DMS53 (cell line): ENCODE data around the gene ARHGAP6.

ENCODE experiments used
- DNase-seq: peaks from one replicate; lab custom pipeline; 2025; lab: John Stamatoyannopoulos, UW

Gene ARHGAP6

DNA sequence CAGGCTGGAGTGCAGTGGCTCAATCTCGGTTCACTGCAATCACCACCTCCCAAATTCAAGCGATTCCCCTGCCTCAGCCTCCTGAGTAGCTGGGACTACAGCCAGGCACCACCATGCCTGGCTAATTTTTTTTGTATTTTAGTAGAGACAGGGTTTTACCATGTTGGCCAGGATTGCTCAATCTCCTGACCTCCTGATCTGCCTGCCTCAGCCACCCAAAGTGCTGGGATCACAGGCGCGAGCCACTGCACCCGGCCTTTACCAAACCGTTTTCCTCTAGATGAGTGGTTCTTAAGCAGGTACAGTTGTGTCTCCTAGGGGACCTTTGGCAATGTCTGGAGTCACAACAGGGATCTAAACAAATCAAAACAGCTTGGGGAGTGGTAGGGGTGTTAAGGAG, 360.9 kb downstream of the ARHGAP6 start:
- DNase-seq: no peak

DNA sequence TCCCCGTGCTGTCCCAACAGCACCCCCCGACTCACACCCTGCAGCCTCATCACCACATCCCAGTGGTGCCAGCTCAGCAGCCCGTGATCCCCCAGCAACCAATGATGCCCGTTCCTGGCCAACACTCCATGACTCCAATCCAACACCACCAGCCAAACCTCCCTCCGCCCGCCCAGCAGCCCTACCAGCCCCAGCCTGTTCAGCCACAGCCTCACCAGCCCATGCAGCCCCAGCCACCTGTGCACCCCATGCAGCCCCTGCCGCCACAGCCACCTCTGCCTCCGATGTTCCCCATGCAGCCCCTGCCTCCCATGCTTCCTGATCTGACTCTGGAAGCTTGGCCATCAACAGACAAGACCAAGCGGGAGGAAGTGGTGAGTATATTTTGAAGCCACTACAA, 367.1 kb downstream of the ARHGAP6 start:
- DNase-seq: no peak

DNA sequence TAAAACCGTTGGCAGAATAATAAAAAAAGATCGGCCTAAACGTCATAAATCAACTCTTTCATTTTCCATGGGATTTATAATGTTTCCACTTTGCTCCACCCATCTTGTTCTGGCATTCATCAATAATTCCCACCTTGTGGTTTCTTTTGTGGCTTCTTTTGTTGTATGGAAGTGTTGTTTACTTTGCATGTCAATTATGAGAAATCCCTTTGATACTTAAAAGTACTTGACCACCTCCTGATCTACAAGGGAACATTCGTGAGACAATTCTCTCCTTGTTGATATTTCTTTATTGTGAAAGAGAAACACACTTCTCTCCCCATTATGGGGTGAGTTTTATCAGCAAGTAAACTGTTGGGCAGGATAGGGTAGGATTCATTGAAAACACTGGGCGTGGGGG, 369.7 kb downstream of the ARHGAP6 start:
- peak; percentile 5 for DNase-seq

DNA sequence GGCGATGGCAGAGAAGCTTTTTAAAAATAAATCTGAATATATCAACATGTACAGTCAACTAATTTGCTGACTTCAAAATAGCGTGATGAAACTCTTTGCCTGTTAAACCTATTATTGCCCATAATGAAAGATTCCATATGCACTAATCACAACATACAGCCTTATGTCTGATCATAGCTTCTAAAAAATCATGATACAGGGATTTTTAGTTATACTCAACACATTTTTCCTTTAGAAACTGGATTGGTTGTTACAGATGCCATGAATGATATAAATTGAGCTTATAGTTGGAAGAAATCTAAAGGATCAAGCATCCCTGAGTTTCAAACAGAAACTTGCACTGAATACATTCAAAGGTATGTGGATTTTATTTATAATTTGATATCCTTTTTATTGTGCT, 372.6 kb downstream of the ARHGAP6 start, which contains the start of gene AMELX:
AMELX (plus strand) TSS at position 301 of the 400 bp plus-strand sequence. CDS start 1,376 bp downstream, outside the sequence.
- DNase-seq: no peak

DNA sequence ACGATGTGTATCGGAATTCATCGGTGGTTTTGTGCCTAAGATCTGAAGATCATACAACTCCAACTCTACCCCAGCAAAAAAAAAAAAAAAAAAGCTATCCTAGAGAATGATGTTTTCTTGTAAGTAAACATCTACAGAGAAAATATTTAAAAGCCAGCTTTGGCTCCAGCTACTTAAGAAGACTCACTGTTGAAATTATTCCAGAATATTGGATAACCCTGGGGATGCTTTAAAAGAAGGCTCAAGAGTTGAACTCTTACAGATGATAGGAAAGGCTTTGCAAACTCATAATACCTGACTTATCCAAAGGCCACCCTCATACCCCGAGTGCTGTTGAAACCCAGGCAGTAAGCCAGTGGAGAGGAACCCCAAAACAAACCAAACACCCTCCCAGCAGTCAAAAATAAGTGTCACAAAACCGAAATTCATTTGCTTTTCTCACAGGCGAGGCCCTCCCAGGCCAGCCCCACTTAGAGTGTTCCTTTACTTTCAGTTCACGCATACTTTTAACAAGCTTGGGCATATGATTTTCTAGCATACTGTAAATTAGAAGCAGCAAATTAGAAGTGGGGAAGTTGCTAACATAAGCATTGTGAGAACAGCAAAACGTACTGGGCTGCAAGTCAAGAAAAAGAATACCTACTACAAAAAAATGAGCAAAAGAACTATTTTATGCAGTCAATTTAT, 375.2 kb downstream of the ARHGAP6 start:
- no peak for DNase-seq

DNA sequence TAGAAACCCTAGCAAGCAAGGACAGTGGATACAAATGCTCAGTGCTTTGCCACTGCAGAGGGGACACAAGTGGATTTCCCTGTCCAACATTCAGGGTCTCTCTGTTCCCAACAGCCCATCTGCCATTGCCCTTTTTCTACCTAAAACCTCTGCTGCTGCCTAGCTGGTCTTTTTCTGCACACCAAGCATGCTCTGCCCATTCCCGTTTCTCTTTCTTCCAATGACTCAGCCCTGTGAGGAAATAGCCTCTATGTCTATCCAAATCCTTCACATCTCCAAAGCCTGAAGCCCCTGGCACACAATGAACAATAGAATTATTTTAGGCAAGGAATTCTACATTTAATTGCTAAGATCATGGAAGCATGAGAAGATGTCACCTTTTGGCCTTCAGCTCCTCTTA, 378.2 kb downstream of the ARHGAP6 start:
- no peak for DNase-seq

DNA sequence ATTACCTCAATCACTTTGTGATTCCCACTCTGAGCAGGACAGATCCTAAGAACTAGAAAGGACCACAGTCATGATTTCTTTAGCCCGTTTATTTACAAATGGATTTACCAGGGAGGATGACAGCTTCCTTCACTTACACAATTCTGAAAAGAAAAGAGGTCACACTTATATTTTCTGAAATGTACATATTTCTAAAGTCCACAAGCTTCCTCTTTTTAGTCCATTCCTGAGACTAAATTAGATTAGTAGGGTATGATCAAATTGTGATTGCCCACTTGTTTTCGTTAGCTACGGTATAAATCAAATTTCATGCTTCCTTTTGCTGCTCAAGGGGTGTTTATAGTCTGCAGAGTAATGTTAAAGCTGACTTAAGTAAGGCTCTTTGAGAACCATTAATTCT, 380.1 kb downstream of the ARHGAP6 start:
- no peak for DNase-seq

DNA sequence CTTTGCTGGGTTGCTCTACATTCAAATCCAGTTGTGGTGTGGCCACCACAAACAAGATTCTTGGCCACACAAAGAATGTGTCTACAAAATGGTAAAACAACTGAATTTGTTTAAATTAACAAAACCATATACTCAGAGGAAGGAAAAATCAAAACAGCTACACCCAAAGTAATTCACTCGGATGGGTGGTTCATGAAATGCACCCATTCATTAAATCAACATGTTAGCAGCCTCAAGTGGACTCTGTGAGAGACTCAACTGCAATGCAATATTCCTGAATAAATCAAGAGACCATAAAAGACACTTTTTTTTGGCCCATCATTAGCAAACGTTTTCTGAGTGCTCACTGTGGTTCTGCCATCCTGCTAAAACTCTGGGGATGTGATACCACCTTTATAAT, 383.7 kb downstream of the ARHGAP6 start:
- DNase-seq: no peak

DNA sequence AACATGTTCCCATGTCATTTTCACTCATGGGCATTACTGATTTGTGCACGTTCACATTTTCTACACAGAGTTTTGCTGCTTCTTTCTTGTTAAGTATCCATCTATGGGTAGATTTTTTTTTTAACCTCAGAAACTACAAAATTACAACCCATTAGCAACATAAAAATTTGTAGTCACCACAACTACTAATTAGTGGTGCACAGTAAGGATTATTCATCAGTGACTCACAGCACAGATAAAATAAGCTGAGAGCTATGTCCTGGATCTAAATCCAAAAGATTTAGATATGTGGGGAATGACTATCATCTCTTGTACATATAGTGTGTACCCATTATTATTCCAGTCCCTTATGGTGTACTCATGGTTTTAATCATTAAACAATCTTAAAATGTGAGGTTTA, 392.2 kb downstream of the ARHGAP6 start:
- DNase-seq: no peak

DNA sequence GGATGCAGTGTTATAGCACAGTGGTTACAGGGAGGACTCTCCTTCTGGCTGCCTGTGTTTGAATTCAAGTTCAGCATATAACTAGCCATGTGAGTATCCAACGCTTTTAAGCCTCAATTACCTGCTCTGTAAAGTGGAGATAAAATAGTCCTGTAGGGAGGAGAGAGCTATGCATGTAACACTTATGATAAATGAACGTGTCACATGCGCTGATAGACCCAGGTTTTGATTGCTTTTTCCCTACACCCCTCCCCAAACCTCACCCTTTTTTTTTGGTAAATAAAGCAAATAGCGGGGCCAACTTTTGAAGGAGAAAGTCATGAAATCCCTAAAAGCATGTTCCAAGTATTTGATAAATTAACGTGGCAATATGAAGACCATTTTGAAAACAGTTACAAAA, 392.9 kb downstream of the ARHGAP6 start:
- DNase-seq: no peak

DNA sequence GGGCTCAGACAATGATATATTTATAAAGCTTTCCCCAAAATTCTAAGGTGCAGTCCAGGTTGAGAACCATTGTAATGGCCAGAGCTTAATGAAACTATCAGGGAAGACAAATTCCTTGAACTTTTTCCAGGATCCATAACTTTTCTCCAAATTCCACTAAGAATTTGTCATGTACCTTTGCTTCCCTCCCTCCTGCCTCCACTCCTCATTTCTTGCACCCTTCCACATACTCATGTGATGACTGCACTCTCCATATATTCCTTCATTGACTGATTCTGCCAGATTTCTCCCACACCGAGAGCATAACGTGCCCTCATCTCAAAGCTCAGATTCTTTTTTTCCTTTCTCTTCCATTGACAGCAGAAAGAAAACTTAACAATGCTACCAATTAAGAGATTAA, 393.4 kb downstream of the ARHGAP6 start:
- DNase-seq: no peak

DNA sequence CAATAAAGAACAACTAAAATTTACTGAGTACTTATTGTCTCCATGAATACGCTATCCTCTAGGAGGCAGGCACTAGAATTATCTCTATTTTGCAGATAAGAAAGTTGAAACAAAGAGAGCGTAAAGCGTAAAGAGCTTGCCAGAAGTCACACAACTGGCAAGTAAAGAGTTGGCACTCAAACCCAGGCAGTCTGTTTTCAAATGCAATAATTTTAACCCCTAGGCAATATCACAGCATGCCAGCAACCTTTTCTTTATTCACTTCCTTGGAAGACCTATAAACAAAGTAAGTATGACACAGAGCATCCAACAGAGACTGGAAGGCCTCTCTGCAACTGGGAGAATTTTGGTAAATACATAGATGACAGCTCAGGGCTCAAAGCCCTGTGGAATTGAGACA, 395.7 kb downstream of the ARHGAP6 start:
- no peak for DNase-seq

DNA sequence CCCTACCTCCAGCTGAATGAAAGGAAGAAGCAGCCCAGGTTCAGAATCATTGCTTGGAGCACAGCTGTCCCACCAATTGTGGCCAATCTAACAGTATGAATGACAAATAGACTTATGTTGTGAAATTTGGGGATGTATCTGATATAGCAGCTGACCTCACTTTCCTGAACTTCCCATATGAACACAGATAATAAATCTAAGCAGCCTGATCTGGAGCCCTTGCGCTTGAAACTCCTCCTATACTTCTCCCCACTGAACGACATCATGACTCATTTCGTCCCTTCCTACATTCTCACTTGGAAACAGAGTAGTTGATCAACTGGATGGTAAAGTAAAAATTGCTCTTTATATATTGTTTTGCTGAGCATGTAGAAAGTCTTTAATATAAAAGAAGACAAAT, 396.7 kb downstream of the ARHGAP6 start:
- DNase-seq: no peak

DNA sequence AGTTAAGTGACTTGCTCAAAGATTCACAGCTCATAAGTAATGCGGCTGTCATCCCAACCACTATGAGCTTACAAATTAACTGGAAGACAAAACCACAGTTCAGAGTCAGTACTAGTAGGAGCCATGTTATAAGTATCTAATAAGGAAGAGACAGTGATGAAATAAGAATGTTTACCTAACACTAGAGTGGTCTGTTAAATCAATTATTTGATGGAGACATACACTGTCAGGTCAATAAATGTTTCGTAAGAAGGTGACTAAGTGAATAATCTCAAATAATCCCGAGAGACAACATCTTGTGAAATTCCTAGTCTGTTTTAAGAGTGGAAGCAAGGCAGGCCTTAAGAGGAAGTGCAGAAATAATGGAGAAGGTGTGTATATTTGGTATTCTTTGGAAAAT, 398.3 kb downstream of the ARHGAP6 start:
- DNase-seq: no peak

DNA sequence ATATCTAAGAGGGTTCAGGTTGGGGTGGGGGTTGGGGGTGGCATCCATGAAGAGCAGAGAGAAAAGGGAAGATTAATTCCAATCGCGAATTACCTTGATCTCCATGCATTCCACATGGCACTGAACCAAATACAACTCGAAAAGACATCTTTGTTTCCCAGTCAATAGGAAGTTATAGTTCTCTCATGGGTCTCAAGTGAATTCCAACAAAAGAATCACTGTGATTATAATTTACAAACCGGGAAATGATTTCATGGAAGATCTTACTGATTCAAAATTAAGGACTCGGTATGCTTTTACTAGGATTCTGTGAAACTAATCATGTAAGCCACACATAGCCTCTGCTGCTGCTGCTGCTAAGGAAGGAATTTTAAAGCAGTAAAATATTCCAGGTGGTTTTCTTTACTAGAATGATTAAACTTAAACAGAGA, 399.1 kb downstream of the ARHGAP6 start:
- no peak for DNase-seq

DNA sequence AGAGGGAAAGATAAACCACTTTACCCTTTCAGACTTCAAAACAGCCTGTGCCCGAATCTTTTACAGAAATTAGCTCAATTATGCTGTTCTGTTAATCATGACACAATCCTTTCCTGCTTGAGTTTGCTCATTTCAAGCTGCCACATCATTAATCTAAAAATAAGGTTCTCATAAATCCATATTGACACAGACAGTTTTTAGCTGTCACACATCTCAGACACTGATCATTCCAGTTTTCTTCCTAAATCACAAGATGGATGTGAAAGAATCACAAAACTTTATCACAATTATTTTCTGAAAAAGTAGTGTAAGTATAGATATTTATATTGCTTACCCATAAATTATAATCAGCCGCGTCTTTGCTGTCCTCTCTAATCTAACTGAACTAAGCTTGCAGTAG, 400.4 kb downstream of the ARHGAP6 start:
- DNase-seq: no peak

DNA sequence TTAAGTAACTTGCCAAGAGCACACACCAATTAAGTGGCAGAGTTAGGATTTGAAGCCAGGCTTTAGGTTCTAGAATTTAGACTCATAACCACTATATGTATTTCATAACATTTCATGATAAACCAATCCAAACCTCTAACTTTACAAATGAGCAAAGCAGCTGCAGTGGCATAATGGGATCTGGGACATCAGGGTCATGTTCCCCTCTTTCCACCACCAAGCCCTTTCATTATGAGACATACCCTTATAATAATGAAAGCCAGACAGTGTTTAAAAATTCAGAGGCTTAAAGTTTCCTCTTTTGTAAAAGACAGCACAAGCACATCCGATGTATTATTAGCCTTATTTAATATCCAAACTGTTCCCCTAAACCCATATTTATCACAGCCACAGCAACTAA, 400.8 kb downstream of the ARHGAP6 start:
- no peak for DNase-seq

DNA sequence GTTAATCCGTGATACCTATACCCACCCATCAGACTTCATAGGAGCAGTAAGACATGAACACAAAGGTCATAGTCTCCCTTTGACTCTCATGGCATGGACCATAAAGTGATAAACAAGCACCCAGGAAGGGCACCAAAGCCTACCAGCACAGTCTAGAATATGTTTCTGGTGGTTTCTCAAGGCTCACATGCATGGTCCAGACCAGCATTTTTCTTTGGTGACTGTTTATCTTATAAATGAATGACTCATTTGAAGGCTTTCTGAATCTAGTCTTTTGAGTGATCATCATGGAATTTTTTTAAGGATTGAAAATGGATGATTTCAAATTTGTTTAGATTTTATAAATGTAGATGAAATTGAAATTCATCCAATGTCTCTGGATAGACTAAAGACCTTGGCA, 404.5 kb downstream of the ARHGAP6 start:
- DNase-seq: no peak

DNA sequence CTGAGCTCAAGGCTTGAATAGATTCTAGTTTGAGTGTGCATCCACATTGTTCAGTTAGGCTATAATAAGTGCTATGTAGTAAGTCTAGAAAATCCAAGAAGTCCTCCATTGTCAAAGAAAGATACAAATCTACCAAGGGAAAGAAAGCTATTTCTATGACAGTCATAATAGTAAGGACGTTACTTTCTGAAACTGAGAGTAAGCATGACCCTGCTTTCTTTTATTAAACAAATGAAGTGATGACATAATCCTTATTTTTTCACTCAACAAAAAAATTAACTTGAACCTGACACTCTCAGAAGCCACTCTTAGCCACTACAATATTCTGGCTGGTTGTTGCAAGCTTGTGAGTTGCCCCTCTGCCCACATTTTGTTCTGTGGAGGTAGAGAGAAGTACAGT, 406.3 kb downstream of the ARHGAP6 start:
- no peak for DNase-seq

DNA sequence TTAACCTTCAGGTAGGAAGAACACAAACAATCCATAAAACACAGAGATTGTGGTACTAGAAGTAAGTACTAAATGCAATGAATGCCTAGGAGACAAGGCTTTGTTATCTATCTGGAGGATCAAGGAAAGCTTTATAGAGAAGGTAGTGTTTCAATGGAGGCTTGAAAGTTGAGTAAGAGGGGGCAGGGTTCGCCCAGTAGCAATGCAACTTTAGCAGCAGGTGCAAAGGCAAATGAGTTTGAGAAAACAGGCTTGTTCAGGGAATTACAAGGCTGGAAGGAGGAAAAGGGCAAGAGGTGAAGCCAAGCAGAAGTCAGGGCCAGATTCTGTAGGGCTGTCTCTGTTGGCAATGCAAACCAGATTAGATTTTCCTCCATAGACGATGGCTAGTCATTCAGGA, 408.0 kb downstream of the ARHGAP6 start:
- no peak for DNase-seq

DNA sequence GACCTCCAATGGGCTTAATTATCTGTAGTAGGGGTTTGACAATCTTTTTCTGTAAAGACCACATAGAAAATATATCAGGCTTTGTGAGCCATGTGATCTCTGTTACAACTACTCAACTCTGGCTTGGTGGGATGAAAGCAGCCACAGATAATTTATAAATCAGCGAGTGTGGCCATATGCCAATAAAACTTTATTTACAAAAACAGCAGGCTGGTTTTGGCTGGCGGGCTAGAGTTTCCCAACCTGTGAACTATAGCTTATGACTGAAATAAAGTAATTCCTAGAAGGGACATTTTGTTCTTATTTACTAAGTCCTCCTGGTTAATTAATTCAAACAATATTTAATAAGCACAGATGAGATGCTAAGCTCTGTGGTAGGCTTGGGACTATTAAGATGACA, 408.4 kb downstream of the ARHGAP6 start:
- no peak for DNase-seq

DNA sequence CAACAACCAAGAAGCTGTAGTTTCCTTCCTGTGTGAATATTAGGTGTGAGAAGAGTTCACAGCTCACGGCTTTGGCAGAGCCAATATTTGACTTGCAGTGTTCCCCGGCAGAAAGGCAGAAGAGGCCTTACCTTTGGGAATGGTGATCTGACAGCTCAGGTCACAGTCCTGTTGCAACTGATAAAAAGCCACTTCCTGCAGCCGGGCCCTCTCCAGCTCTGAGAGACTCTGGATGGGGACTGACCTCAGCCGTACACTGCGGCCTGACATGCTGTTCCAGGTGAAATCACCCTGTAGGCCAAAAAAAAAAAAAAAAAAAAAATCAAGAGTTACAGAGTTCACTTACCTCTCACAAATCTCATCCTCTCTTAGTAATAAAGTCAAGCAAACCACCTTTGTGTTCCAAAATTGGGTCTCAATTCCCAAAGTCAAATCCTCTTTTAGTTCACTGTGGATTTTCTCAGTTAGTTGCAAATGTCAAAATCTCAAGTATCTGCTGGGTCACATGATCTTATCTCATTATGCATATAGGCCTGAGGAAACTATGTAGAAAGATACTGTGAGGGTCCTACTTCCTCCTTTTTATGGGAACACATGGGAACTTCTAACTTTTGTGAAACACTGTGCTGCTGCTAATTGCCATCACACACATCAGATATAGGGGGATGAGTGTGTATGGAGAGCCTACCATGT, 411.2 kb downstream of the ARHGAP6 start:
- DNase-seq: peak; percentile 24

DNA sequence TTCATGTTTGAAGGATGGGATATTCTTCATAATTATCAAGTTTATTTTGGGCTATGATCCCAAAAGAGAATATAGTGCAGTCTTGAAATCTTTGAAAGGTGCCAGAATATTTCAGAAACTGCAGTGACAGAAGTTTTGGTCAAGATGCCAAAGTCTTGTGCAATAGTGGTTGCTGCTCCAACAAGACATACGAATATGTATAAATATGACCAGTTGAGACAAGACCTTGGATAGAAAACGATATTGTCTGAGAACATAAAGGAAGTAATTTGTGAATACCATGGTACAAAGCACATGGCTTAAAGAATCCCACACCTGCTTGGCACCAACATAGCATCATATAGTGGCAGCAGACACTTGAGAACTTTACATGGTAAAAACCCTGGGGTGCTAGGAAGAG, 421.1 kb downstream of the ARHGAP6 start:
- DNase-seq: no peak

DNA sequence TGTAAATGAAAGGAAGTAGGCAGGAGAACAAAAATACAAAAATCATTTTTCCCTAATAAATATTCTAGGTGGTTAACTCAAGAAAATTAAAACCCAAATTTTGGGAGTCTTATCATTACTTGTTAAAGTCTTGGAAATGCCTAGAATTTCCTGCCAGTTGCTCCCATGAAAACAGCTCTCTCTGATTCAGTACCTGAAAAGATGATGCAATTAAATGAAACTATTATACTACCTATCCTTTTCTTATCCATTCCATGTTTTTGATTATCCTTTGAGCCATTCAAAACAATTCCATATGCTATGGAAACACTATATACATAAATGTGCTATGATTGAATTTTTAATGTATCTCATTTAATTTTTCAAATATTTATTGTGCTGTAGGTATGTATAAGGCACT, 423.0 kb downstream of the ARHGAP6 start:
- no peak for DNase-seq
